Ectodermal cell (in vitro differentiated cells): ENCODE data around the gene C12orf60.

Experiments
- H3K27ac ChIP-seq: 2 replicates; pipeline ENCODE4 v1.7.0; 2013; ENCODE audit warnings: mild to moderate bottlenecking, low read depth, low read length; ENCODE audit not compliant: insufficient read depth, poor library complexity, severe bottlenecking
- H3K27me3 ChIP-seq: 2 replicates; pipeline ENCODE4 v1.7.0; 2013; ENCODE audit warnings: mild to moderate bottlenecking, low read length; ENCODE audit not compliant: insufficient read depth, control insufficient read depth, poor library complexity, severe bottlenecking
- H3K36me3 ChIP-seq: one replicate; pipeline ENCODE4 v1.7.0; 2013; ENCODE audit warnings: low read length; ENCODE audit not compliant: control insufficient read depth, insufficient read depth
- H3K4me1 ChIP-seq: one replicate; pipeline ENCODE4 v1.7.0; 2013; ENCODE audit warnings: low read length; ENCODE audit not compliant: control insufficient read depth, insufficient read depth
- H3K4me3 ChIP-seq: 2 replicates; pipeline ENCODE4 v1.7.0; 2013; ENCODE audit warnings: low read depth, low read length, control low read depth; ENCODE audit not compliant: insufficient read depth
- H3K9me3 ChIP-seq: 2 replicates; pipeline ENCODE4 v1.7.0; 2013; ENCODE audit warnings: mild to moderate bottlenecking, low read length, moderate library complexity; ENCODE audit not compliant: control insufficient read depth
- whole genome bisulfite sequencing, 2 experiments: methylation state at CpG; one replicate each; pipeline ENCODE4 v1.1.7; 2013; ENCODE audit warnings: missing lambda C conversion rate in 2 of 2; 5-methylcytosine and 5-hydroxymethylcytosine counted together

Gene C12orf60

DNA sequence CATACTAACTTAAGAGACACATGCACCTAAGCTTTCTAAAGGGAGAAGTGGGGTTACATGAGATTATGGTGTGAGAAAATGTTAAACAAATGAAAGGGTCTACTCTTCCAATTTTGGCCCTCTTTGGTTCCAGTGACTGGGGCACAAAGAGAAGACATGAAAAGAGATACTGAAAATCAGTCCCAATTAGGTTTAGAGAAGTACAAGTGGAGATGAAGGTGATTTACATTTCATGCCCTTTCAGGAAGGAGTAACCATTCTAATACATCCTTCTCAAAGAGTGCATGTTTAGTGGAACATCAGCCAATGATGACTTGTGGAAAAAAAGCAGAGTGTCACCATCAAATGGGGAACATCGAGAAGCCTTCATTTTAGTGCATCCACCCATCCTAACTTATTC, 67.8 kb downstream of the C12orf60 start:
- 86 to 92% methylated on average over 1 of the region's 1 CpG for WGBS, 2 experiments
- no peaks in the 10 kb centered on the region for H3K4me1 ChIP-seq
- H3K27me3 ChIP-seq = no peaks in the 10 kb centered on the region
- peaks cover 2% of the 10 kb centered on the region for H3K9me3 ChIP-seq
- no peak overlapping the region for H3K27ac ChIP-seq
- H3K36me3 ChIP-seq = no peaks in the 10 kb centered on the region
- H3K4me3 ChIP-seq = no peak overlapping the region

GRCh38 chr12:14871886-14872285, 68.4 kb downstream of the C12orf60 start:
- Histone ChIP-seq H3K4me3 (no peak overlapping the region), H3K36me3 (no peaks in the 10 kb centered on the region), H3K27me3 (no peaks in the 10 kb centered on the region), H3K4me1 (no peaks in the 10 kb centered on the region), H3K9me3 (peaks cover 2% of the 10 kb centered on the region), H3K27ac (no peak overlapping the region)
- 83 to 87% methylated on average over 1 of the region's 1 CpG for WGBS, 2 experiments

- Histone ChIP-seq H3K9me3 (no peaks in the 10 kb centered on the region), H3K27ac (no peak overlapping the region), H3K4me1 (no peaks in the 10 kb centered on the region), H3K36me3 (no peaks in the 10 kb centered on the region), H3K27me3 (no peaks in the 10 kb centered on the region), H3K4me3 (no peak overlapping the region)
- 90 to 93% methylated on average over 1 of the region's 1 CpG for WGBS, 2 experiments
Measured at GRCh38 chr12:14873440-14874185, 70.1 kb downstream of the C12orf60 start.
